Endothelial cell (in vitro differentiated cells): ENCODE data around the gene USP22. TPM values are rescaled to one million over a fixed set of nuclear protein-coding genes. Genes with fewer than 3 reads are reported as not detected.

Experiments used
- DNase-seq: peaks from one replicate; pipeline ENCODE4 v3.0.0; 2021; ENCODE audit warnings: low spot score
- H3K27ac Mint-ChIP-seq: one replicate; pipeline ENCODE4 v1.8.0; 2021; ENCODE audit warnings: mixed read lengths, inconsistent platforms; ENCODE audit not compliant: unreplicated experiment
- H3K27me3 Mint-ChIP-seq: one replicate; pipeline ENCODE4 v1.8.0; 2021; ENCODE audit warnings: mild to moderate bottlenecking, moderate library complexity, mixed read lengths, inconsistent platforms; ENCODE audit not compliant: unreplicated experiment
- H3K36me3 Mint-ChIP-seq: one replicate; pipeline ENCODE4 v1.8.0; 2021; ENCODE audit warnings: mild to moderate bottlenecking, low read depth, mixed read lengths, inconsistent platforms; ENCODE audit not compliant: unreplicated experiment
- H3K4me1 Mint-ChIP-seq: one replicate; pipeline ENCODE4 v1.8.0; 2021; ENCODE audit warnings: mild to moderate bottlenecking, mixed read lengths, inconsistent platforms; ENCODE audit not compliant: unreplicated experiment
- H3K4me3 Mint-ChIP-seq: one replicate; pipeline ENCODE4 v1.8.0; 2021; ENCODE audit warnings: mild to moderate bottlenecking, mixed read lengths, inconsistent platforms; ENCODE audit not compliant: unreplicated experiment
- H3K9me3 Mint-ChIP-seq: one replicate; pipeline ENCODE4 v1.8.0; 2021; ENCODE audit warnings: mixed read lengths, inconsistent platforms; ENCODE audit not compliant: unreplicated experiment
- total RNA-seq: library from RNA; stranded (reverse); fragmentation: NEBNext Ultra II Directional; extraction: Animal tissue kit (Norgen Biotek cat#: 25700); gene quantifications from one replicate; pipeline ENCODE4 v1.2.1, GENCODE V29; 2021; ENCODE audit not compliant: unreplicated experiment
- TF ChIP-seq, protein P1 (sequence below): fragments of 200-600 bp; sonication (generic); IDR thresholded peaks from one replicate; pipeline ENCODE4 v1.5.0; 2021; ENCODE audit warnings: antibody characterized with exemption; ENCODE audit not compliant: unreplicated experiment

USP22 gene
- total RNA-seq, 1 donor from 2014 or later = 294 TPM

DNA sequence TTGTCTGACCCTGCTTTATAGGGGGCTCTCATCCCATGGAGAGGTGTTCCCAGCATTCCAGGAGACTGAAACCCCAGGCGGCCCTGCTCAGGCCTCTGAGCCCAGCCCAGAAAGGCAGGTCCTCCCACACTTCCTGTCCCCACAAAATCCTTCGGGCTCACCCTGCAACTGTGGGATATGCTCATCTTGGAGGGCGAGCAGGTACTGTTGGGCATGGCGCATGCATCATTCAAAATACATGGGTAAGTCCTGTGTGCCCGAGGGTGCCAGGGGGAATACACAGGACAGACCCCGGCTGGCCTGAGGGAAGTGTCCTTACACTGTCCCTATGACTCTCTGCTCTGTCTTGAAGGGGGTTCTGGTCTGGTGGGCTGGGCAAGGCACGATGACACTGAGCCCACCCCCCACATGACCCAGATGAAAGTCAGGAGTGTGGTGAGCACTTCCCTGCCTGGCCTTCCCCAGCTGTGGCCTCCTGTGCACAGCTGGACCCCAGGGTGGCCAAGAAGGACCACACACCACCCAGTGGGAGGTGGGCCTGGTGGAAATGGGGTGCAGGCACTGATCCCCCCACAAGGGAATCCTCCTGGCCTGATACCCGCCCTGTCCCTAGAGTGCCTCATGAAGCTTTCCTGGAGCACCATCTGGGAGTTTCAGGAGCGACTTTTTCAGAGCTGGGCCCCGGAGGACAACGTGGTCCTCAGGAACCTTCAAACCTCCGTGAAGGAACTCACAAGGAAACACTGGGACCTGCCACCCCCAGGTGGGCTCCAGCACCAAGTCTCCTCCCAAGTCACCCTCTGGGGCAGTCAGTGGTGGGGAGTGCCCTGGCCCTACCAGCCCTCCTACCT, 46.7 kb downstream of the USP22 start:
- Mint-ChIP-seq H3K27me3 (peaks cover 9% of the 10 kb centered on the region), H3K4me3 (no peak overlapping the region), H3K36me3 (peaks cover 12% of the 10 kb centered on the region), H3K4me1 (peaks cover 10% of the 10 kb centered on the region), H3K27ac (no peak overlapping the region), H3K9me3 (no peaks in the 10 kb centered on the region)
- DNase-seq = no peak
- TF ChIP-seq, protein P1, sequence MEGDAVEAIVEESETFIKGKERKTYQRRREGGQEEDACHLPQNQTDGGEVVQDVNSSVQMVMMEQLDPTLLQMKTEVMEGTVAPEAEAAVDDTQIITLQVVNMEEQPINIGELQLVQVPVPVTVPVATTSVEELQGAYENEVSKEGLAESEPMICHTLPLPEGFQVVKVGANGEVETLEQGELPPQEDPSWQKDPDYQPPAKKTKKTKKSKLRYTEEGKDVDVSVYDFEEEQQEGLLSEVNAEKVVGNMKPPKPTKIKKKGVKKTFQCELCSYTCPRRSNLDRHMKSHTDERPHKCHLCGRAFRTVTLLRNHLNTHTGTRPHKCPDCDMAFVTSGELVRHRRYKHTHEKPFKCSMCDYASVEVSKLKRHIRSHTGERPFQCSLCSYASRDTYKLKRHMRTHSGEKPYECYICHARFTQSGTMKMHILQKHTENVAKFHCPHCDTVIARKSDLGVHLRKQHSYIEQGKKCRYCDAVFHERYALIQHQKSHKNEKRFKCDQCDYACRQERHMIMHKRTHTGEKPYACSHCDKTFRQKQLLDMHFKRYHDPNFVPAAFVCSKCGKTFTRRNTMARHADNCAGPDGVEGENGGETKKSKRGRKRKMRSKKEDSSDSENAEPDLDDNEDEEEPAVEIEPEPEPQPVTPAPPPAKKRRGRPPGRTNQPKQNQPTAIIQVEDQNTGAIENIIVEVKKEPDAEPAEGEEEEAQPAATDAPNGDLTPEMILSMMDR = no peak

GRCh38 chr17:20995164-20995872, 47.5 kb downstream of the USP22 start:
- Mint-ChIP-seq H3K36me3 (peaks cover 10% of the 10 kb centered on the region), H3K4me1 (peaks cover 10% of the 10 kb centered on the region), H3K27ac (no peak overlapping the region), H3K9me3 (no peaks in the 10 kb centered on the region), H3K4me3 (no peak overlapping the region), H3K27me3 (peaks cover 10% of the 10 kb centered on the region)
- no peak for DNase-seq
- TF ChIP-seq, protein P1 = no peak

- Mint-ChIP-seq H3K27ac (no peak overlapping the region), H3K27me3 (peaks cover 11% of the 10 kb centered on the region), H3K4me3 (no peak overlapping the region), H3K36me3 (peaks cover 10% of the 10 kb centered on the region), H3K9me3 (no peaks in the 10 kb centered on the region), H3K4me1 (peaks cover 10% of the 10 kb centered on the region)
- TF ChIP-seq, protein P1 = no peak
- DNase-seq = no peak
Measured at GRCh38 chr17:20994779-20995149, 48.0 kb downstream of the USP22 start.

GRCh38 chr17:20993863-20994778, 48.7 kb downstream of the USP22 start:
- Mint-ChIP-seq H3K4me1 (peaks cover 10% of the 10 kb centered on the region), H3K27ac (no peak overlapping the region), H3K27me3 (peaks cover 8% of the 10 kb centered on the region), H3K9me3 (no peaks in the 10 kb centered on the region), H3K36me3 (peaks cover 7% of the 10 kb centered on the region), H3K4me3 (no peak overlapping the region)
- TF ChIP-seq, protein P1 = no peak
- no peak for DNase-seq
